MCF 10A (cell line): ENCODE measurements around the gene TUBA4A. TPM values are rescaled to one million over a fixed set of nuclear protein-coding genes. Genes with fewer than 3 reads are reported as not detected.

Source experiments
- BruUV-seq: library from RNA; stranded (reverse); fragments of 400-500 nt; replicated peaks from 2 replicates; lab custom pipeline; 2021; lab: Mats Ljungman, UMichigan
- CTCF ChIA-PET: fragments of 300-600 bp; sonication (Branson Sonifier 250); formaldehyde crosslinking; extraction: SDS; loops from one replicate; lab custom pipeline; 2021; ENCODE audit warnings: antibody characterized with exemption, inconsistent platforms; lab: Yijun Ruan, JAX
- POLR2A ChIA-PET: fragments of 300-600, 350-650 bp; sonication (Branson Sonifier 250); formaldehyde crosslinking; extraction: SDS; loops from one replicate; lab custom pipeline; 2020; ENCODE audit warnings: antibody characterized with exemption, inconsistent platforms; lab: Yijun Ruan, JAX
- DNase-seq: peaks from one replicate; pipeline ENCODE4 v3.0.0-alpha.2; 2018; ENCODE audit not compliant: unreplicated experiment
- H3K27ac Mint-ChIP-seq: one replicate; pipeline ENCODE4 v1.8.0; 2022; ENCODE audit warnings: mild to moderate bottlenecking, low read depth, mixed read lengths; ENCODE audit not compliant: unreplicated experiment
- H3K27me3 Mint-ChIP-seq: one replicate; pipeline ENCODE4 v1.8.0; 2022; ENCODE audit warnings: mixed read lengths; ENCODE audit not compliant: insufficient read depth, unreplicated experiment
- H3K36me3 Mint-ChIP-seq: one replicate; pipeline ENCODE4 v1.8.0; 2022; ENCODE audit warnings: mild to moderate bottlenecking, moderate library complexity, mixed read lengths; ENCODE audit not compliant: insufficient read depth, unreplicated experiment
- H3K4me1 Mint-ChIP-seq: one replicate; pipeline ENCODE4 v1.8.0; 2022; ENCODE audit warnings: mixed read lengths; ENCODE audit not compliant: insufficient read depth, unreplicated experiment
- H3K4me3 Mint-ChIP-seq: one replicate; pipeline ENCODE4 v1.8.0; 2022; ENCODE audit warnings: mild to moderate bottlenecking, moderate library complexity, mixed read lengths; ENCODE audit not compliant: unreplicated experiment
- H3K9me3 Mint-ChIP-seq: one replicate; pipeline ENCODE4 v1.8.0; 2022; ENCODE audit warnings: mixed read lengths; ENCODE audit not compliant: unreplicated experiment
- CTCF ChIP-seq: fragments of 200-600 bp; IDR thresholded peaks from one replicate; pipeline ENCODE4 v1.8.0; 2022; ENCODE audit warnings: antibody characterized with exemption, mild to moderate bottlenecking; ENCODE audit not compliant: unreplicated experiment
- intact Hi-C: fragments of 100-400 bp; cut with micrococcal nuclease; formaldehyde crosslinking; loops from 2 replicates; pipeline ENCODE4 v1.14.1; 2022
- total RNA-seq: library from RNA; stranded (reverse); gene quantifications from 2 replicates; pipeline ENCODE4 v1.2.3, GENCODE V29; 2022

The TUBA4A gene
- total RNA-seq, 1 experiment from 2014 or later, result 80.5 TPM

GRCh38 chr2:219279151-219279915, 25.6 kb upstream of the TUBA4A start, which contains the start of gene DNAJB2:
Gene DNAJB2 (plus strand): TSS chr2:219279366. CDS start chr2:219279834, 468 bp downstream.
- Mint-ChIP-seq H3K4me3 (peak within 1 kb of the TSS; percentile 86), H3K4me1 (peaks cover 37% of the 10 kb centered on the region), H3K27me3 (no peaks in the 10 kb centered on the region), H3K27ac (peak within 1 kb of the TSS; percentile 86), H3K36me3 (peaks cover 31% of the 10 kb centered on the region), H3K9me3 (no peaks in the 10 kb centered on the region)
- ChIA-PET CTCF (interaction anchor here (0.6 to 18.2 kb wide), 11 partner anchors 7 to 359 kb away, joined by 3 to 445 read pairs (median 4); partner anchors contain the start of genes CNPPD1, GLB1L and STK16), POLR2A (interaction anchor here (0.5 to 10.0 kb wide), 23 partner anchors 10 to 423 kb away, joined by 3 to 263 read pairs (median 4); partner anchors contain the start of genes ABCB6, ANKZF1, ATG9A and CHPF)
- intact Hi-C loops, result loop anchor here (1.0 to 5.0 kb wide), 6 partner anchors 10 to 102 kb away; partner anchors contain the start of genes ANKZF1, ATG9A, CNPPD1 and RETREG2
- no TSS peak for BruUV-seq
- peak; percentile 97 for DNase-seq
- TF ChIP-seq CTCF, result no peak

GRCh38 chr2:219278655-219279150, 25.0 kb upstream of the TUBA4A start:
- H3K36me3 Mint-ChIP-seq, result peaks cover 31% of the 10 kb centered on the region
- peak overlapping the region; percentile 86 for H3K27ac Mint-ChIP-seq
- H3K27me3 Mint-ChIP-seq, result no peaks in the 10 kb centered on the region
- TF ChIP-seq CTCF, result no peak
- POLR2A ChIA-PET, result interaction anchor here (0.5 to 10.0 kb wide), 24 partner anchors 9 to 423 kb away, joined by 3 to 263 read pairs (median 4); partner anchors contain the start of genes ABCB6, ANKZF1, ATG9A and CHPF
- H3K4me3 Mint-ChIP-seq, result peak overlapping the region; percentile 86
- H3K9me3 Mint-ChIP-seq, result no peaks in the 10 kb centered on the region
- no peak for DNase-seq
- BruUV-seq, result TSS peak; percentile 55
- peaks cover 43% of the 10 kb centered on the region for H3K4me1 Mint-ChIP-seq
- CTCF ChIA-PET, result interaction anchor here (0.6 to 18.2 kb wide), 20 partner anchors 8 to 358 kb away, joined by 3 to 445 read pairs (median 6); partner anchors contain the start of genes CNPPD1, GLB1L, STK16 and TUBA4A
- intact Hi-C loops, result loop anchor here (1.0 to 5.0 kb wide), 6 partner anchors 11 to 101 kb away; partner anchors contain the start of genes ANKZF1, ATG9A, CNPPD1 and RETREG2

GRCh38 chr2:219277703-219278654, 24.3 kb upstream of the TUBA4A start:
- Mint-ChIP-seq H3K36me3 (peaks cover 24% of the 10 kb centered on the region), H3K27ac (peak overlapping the region; percentile 86), H3K4me3 (peak overlapping the region; percentile 29), H3K9me3 (no peaks in the 10 kb centered on the region), H3K27me3 (no peaks in the 10 kb centered on the region), H3K4me1 (peaks cover 46% of the 10 kb centered on the region)
- peak; percentile 81 for DNase-seq
- TF ChIP-seq CTCF, result peak; percentile 89
- intact Hi-C loops, result loop anchor here (2.0 to 5.0 kb wide), 3 partner anchors 17 to 101 kb away; partner anchors contain the start of genes ANKZF1, ATG9A, CNPPD1 and RETREG2
- ChIA-PET CTCF (interaction anchor here (0.5 to 18.2 kb wide), 33 partner anchors 9 to 358 kb away, joined by 3 to 445 read pairs (median 4); partner anchors contain the start of genes ABCB6, CNPPD1, GLB1L and NHEJ1), POLR2A (interaction anchor here (0.5 to 10.0 kb wide), 16 partner anchors 9 to 416 kb away, joined by 3 to 263 read pairs (median 6); partner anchors contain the start of genes ABCB6, ANKZF1, ATG9A and CHPF)
- no TSS peak for BruUV-seq
